Panc1 (cell line): ENCODE measurements around the gene SPTLC2. TPM values are rescaled to one million over a fixed set of nuclear protein-coding genes. Genes with fewer than 3 reads are reported as not detected.

ENCODE experiments used
- ATAC-seq: fragments of 200-7000 bp; cut with Tn5 transposase; 2 replicates; pipeline ENCODE4 v1.9.1; 2020; ENCODE audit warnings: mild to moderate bottlenecking, moderate library complexity
- BruUV-seq: library from RNA; stranded (reverse); fragments of 400-500 nt; replicated peaks from 2 replicates; lab custom pipeline; 2021; lab: Mats Ljungman, UMichigan
- CTCF ChIA-PET: fragments of 300-600 bp; sonication (Branson Sonifier 250); formaldehyde crosslinking; loops from one replicate; lab custom pipeline; 2022; ENCODE audit warnings: antibody characterized with exemption; lab: Charles Lee
- POLR2A ChIA-PET: fragments of 300-600 bp; sonication (Branson Sonifier 250); formaldehyde crosslinking; loops from one replicate; lab custom pipeline; 2022; ENCODE audit warnings: antibody characterized with exemption; lab: Charles Lee
- DNase-seq: peaks from one replicate; pipeline ENCODE4 v3.0.0-alpha.2; 2010; ENCODE audit warnings: low read depth, low spot score
- H3K27ac ChIP-seq: 2 replicates; pipeline ENCODE4 v1.5.1; 2011; ENCODE audit warnings: mild to moderate bottlenecking, low read length, inconsistent platforms
- H3K27me3 ChIP-seq: fragments of 200-500 bp; sonication (Bioruptor generic); 2 replicates; pipeline ENCODE4 v1.6.0; 2014; ENCODE audit warnings: low read length, inconsistent platforms; ENCODE audit not compliant: control insufficient read depth, insufficient read depth
- H3K36me3 ChIP-seq: fragments of 200-500 bp; sonication (Bioruptor generic); 2 replicates; pipeline ENCODE4 v1.5.1; 2014; ENCODE audit warnings: inconsistent platforms, mild to moderate bottlenecking, low read length, moderate library complexity; ENCODE audit not compliant: control insufficient read depth, insufficient read depth
- H3K4me1 ChIP-seq: 2 replicates; pipeline ENCODE4 v1.5.1; 2011; ENCODE audit warnings: inconsistent platforms, mild to moderate bottlenecking, low read length, moderate library complexity; ENCODE audit not compliant: control insufficient read depth, insufficient read depth
- H3K4me3 ChIP-seq, 2 experiments: 2 replicates each; pipeline ENCODE4 v1.5.1; 2011 to 2012; ENCODE audit warnings: low read depth in 2 of 2, low read length in 2 of 2, mild to moderate bottlenecking in 2 of 2, inconsistent platforms in 1 of 2, moderate library complexity in 1 of 2
- H3K9me3 ChIP-seq: fragments of 200-500 bp; sonication (Bioruptor generic); 2 replicates; pipeline ENCODE4 v1.5.1; 2014; ENCODE audit warnings: low read depth, mild to moderate bottlenecking, inconsistent platforms, low read length, moderate library complexity; ENCODE audit not compliant: control insufficient read depth, insufficient read depth
- POLR2AphosphoS5 ChIP-seq: IDR thresholded peaks from 2 replicates; pipeline ENCODE4 v1.6.1; 2012; ENCODE audit warnings: mild to moderate bottlenecking, low read depth, low read length, moderate library complexity
- SIN3A ChIP-seq: IDR thresholded peaks from 2 replicates; pipeline ENCODE4 v1.6.1; 2012; ENCODE audit warnings: low read depth, mild to moderate bottlenecking, low read length, moderate library complexity, borderline replicate concordance; ENCODE audit not compliant: insufficient read depth
- TCF7L2 ChIP-seq: IDR thresholded peaks from 2 replicates; pipeline ENCODE4 v1.6.1; 2011; ENCODE audit warnings: mild to moderate bottlenecking, low read depth, low read length, inconsistent platforms
- in situ Hi-C: cut with HindIII; loops from 2 replicates; pipeline ENCODE4 v1.10.0; 2016; ENCODE audit warnings: low sequenced_read_pairs, low pct_unique_long_range_greater_than_20kb
- intact Hi-C: fragments of 100-400 bp; cut with micrococcal nuclease; formaldehyde crosslinking; loops from one replicate; pipeline ENCODE4 v1.10.0; 2022; ENCODE audit not compliant: unreplicated experiment
- total RNA-seq: library from RNA; stranded (reverse); gene quantifications from one replicate; pipeline ENCODE4 v1.2.1, GENCODE V29; 2021; ENCODE audit not compliant: unreplicated experiment
- TF ChIP-seq, protein P1 (sequence below), 2 experiments: IDR thresholded peaks; 2 replicates each; pipeline ENCODE4 v1.6.1; 2011 to 2012; ENCODE audit warnings: low read depth in 2 of 2, control low read depth in 1 of 2, low read length in 1 of 2, mild to moderate bottlenecking in 1 of 2, moderate library complexity in 1 of 2; ENCODE audit not compliant: insufficient read depth in 1 of 2
- TF ChIP-seq, protein P2 (sequence below): fragments of 450-650 bp; IDR thresholded peaks from 2 replicates; pipeline ENCODE4 v1.5.1; 2017; ENCODE audit warnings: mild to moderate bottlenecking

The SPTLC2 gene
- total RNA-seq, 1 experiment from 2014 or later: 21.0 TPM

DNA sequence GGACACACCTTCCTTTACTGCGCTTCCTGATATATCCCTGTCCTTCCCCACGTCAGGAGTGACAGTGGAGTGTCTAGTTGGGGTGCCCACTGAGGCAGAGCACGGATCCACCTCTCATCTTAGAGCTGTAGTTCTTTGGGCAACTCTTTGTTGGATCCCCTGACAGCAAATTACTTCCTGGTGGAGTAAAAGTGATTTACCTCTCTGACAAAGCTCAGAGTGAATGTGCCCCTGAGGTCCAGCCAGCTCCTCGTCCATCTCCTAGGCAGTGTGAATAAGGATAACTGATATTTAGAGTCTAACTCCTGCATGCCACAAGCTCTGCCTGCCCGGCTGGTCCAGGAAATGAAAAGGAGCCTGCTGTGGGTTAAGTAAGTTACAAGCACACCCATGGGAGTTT, 142.5 kb downstream of the SPTLC2 start:
- DNase-seq (no peak), ATAC-seq (no peak)
- BruUV-seq: no TSS peak
- ChIA-PET POLR2A (interaction anchor here (0.6 kb wide), 1 partner anchor 23 kb away, joined by 13 read pairs; no protein-coding TSS in a partner anchor), CTCF (no interaction called here)
- H3K4me1 ChIP-seq: peaks cover 9% of the 10 kb centered on the region
- H3K9me3 ChIP-seq: no peaks in the 10 kb centered on the region
- no peaks in the 10 kb centered on the region for H3K36me3 ChIP-seq
- H3K4me3 ChIP-seq: no peak overlapping the region
- in situ Hi-C loops: no loop called here
- intact Hi-C loops: no loop called here
- H3K27me3 ChIP-seq: no peaks in the 10 kb centered on the region
- H3K27ac ChIP-seq: no peak overlapping the region
- no peak for TF ChIP-seq SIN3A
- TF ChIP-seq, protein P1, sequence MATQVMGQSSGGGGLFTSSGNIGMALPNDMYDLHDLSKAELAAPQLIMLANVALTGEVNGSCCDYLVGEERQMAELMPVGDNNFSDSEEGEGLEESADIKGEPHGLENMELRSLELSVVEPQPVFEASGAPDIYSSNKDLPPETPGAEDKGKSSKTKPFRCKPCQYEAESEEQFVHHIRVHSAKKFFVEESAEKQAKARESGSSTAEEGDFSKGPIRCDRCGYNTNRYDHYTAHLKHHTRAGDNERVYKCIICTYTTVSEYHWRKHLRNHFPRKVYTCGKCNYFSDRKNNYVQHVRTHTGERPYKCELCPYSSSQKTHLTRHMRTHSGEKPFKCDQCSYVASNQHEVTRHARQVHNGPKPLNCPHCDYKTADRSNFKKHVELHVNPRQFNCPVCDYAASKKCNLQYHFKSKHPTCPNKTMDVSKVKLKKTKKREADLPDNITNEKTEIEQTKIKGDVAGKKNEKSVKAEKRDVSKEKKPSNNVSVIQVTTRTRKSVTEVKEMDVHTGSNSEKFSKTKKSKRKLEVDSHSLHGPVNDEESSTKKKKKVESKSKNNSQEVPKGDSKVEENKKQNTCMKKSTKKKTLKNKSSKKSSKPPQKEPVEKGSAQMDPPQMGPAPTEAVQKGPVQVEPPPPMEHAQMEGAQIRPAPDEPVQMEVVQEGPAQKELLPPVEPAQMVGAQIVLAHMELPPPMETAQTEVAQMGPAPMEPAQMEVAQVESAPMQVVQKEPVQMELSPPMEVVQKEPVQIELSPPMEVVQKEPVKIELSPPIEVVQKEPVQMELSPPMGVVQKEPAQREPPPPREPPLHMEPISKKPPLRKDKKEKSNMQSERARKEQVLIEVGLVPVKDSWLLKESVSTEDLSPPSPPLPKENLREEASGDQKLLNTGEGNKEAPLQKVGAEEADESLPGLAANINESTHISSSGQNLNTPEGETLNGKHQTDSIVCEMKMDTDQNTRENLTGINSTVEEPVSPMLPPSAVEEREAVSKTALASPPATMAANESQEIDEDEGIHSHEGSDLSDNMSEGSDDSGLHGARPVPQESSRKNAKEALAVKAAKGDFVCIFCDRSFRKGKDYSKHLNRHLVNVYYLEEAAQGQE (IDR thresholded peaks at IDR 0.05; ENCODE audit: insufficient read depth in 1 of 2, low read depth in 2 of 2, low read length in 1 of 2): no peak
- no peak for TF ChIP-seq POLR2AphosphoS5
- no peak for TF ChIP-seq TCF7L2
- TF ChIP-seq, protein P2, sequence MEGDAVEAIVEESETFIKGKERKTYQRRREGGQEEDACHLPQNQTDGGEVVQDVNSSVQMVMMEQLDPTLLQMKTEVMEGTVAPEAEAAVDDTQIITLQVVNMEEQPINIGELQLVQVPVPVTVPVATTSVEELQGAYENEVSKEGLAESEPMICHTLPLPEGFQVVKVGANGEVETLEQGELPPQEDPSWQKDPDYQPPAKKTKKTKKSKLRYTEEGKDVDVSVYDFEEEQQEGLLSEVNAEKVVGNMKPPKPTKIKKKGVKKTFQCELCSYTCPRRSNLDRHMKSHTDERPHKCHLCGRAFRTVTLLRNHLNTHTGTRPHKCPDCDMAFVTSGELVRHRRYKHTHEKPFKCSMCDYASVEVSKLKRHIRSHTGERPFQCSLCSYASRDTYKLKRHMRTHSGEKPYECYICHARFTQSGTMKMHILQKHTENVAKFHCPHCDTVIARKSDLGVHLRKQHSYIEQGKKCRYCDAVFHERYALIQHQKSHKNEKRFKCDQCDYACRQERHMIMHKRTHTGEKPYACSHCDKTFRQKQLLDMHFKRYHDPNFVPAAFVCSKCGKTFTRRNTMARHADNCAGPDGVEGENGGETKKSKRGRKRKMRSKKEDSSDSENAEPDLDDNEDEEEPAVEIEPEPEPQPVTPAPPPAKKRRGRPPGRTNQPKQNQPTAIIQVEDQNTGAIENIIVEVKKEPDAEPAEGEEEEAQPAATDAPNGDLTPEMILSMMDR: no peak

DNA sequence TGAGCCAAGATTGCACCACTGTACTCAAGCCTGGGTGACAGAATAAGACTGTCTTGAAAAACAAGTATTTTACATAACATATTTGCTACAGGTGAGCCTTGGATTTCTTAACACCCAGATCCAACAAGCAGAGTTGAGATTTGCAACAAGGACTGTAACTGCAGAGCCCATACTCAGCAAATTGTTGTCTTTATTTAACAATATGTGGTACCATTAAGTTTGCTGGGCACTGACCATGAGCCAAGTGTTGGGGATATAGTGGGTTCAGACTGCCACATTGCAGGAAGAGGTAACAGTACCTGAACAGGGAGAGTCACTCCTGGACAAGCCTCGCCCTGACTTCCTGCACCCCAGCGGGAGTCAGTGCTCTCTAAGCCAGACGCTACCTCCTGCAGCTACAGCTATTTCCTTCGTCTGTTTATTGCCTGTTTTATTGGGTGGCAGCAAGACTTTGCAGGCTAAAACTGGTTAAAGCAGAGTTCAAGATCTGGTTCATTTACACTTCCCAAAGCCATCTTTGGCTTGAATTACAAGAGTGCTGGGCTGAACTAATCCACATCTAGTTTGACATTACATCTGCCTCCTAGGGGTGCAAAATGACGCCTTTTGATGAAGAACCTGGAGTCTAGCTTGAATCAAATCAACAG, 146.1 kb downstream of the SPTLC2 start:
- Histone ChIP-seq H3K36me3 (no peaks in the 10 kb centered on the region), H3K4me3 (no peak overlapping the region), H3K27me3 (no peaks in the 10 kb centered on the region), H3K4me1 (peaks cover 9% of the 10 kb centered on the region), H3K9me3 (no peaks in the 10 kb centered on the region), H3K27ac (no peak overlapping the region)
- no peak for TF ChIP-seq SIN3A
- TF ChIP-seq TCF7L2: no peak
- TF ChIP-seq, protein P2: no peak
- TF ChIP-seq POLR2AphosphoS5: no peak
- TF ChIP-seq, protein P1 (IDR thresholded peaks at IDR 0.05; ENCODE audit: insufficient read depth in 1 of 2, low read depth in 2 of 2, low read length in 1 of 2): no peak
- BruUV-seq: no TSS peak
- in situ Hi-C loops: no loop called here
- ATAC-seq: 0 out of 2 replicates have a peak, but pooled peaks have one; percentile 39
- intact Hi-C loops: no loop called here
- no peak for DNase-seq
- ChIA-PET POLR2A (no interaction called here), CTCF (no interaction called here)
